B cell (primary cell): Measurements from ENCODE around the gene TCL1A.

Source experiments
- CTCF ChIP-seq: fragments of 200-600 bp; IDR thresholded peaks from one replicate; pipeline ENCODE4 v1.8.0; 2022; ENCODE audit warnings: antibody characterized with exemption, mild to moderate bottlenecking
- EZH2 ChIP-seq: IDR thresholded peaks from 2 replicates; pipeline ENCODE4 v1.6.1; 2012; ENCODE audit warnings: borderline replicate concordance, low read depth, mild to moderate bottlenecking, moderate library complexity, low read length; ENCODE audit not compliant: insufficient read depth, poor library complexity, severe bottlenecking

GRCh38 chr14:95679148-95679815 is 34.6 kb downstream of the TCL1A start:
- TF ChIP-seq CTCF (no peak), EZH2 (no peak)
